Parathyroid adenoma (tissue), 2 donors: ENCODE measurements around the gene COX14.
A peak's percentile ranks its signal among the peaks of the same experiment; 100 is the strongest.

Source experiments
- H2AFZ ChIP-seq: fragments of 300-600 bp; sonication (generic); one replicate; pipeline ENCODE4 v1.7.0; 2017; ENCODE audit warnings: antibody characterized with exemption, mild to moderate bottlenecking
- H3K27ac ChIP-seq: fragments of 300-600 bp; sonication (generic); one replicate; pipeline ENCODE4 v1.7.0; 2017
- H3K27me3 ChIP-seq: fragments of 300-600 bp; sonication (generic); one replicate; pipeline ENCODE4 v1.7.0; 2017; ENCODE audit warnings: low read length; ENCODE audit not compliant: control insufficient read depth, insufficient read depth
- H3K36me3 ChIP-seq: fragments of 300-600 bp; sonication (generic); one replicate; pipeline ENCODE4 v1.7.0; 2017; ENCODE audit warnings: low read length; ENCODE audit not compliant: control insufficient read depth, insufficient read depth
- H3K4me1 ChIP-seq: fragments of 300-600 bp; sonication (generic); one replicate; pipeline ENCODE4 v1.7.0; 2017; ENCODE audit warnings: control low read depth
- H3K4me2 ChIP-seq: fragments of 300-600 bp; sonication (generic); one replicate; pipeline ENCODE4 v1.7.0; 2017; ENCODE audit warnings: low read length
- H3K4me3 ChIP-seq: fragments of 300-600 bp; sonication (generic); one replicate; pipeline ENCODE4 v1.7.0; 2017; ENCODE audit warnings: low read depth, low read length
- H3K79me2 ChIP-seq: fragments of 300-600 bp; sonication (generic); one replicate; pipeline ENCODE4 v1.7.0; 2017; ENCODE audit warnings: control low read depth
- H3K9ac ChIP-seq: fragments of 300-600 bp; sonication (generic); one replicate; pipeline ENCODE4 v1.7.0; 2017; ENCODE audit warnings: mild to moderate bottlenecking
- H3K9me3 ChIP-seq: fragments of 300-600 bp; sonication (generic); one replicate; pipeline ENCODE4 v1.7.0; 2017; ENCODE audit warnings: low read length; ENCODE audit not compliant: control insufficient read depth
- CTCF ChIP-seq: fragments of 300-600 bp; sonication (generic); IDR thresholded peaks from one replicate; pipeline ENCODE4 v1.7.0; 2017; ENCODE audit warnings: antibody characterized with exemption, mild to moderate bottlenecking
- donor health status: primary hyperparathyroidism.

Gene COX14

DNA sequence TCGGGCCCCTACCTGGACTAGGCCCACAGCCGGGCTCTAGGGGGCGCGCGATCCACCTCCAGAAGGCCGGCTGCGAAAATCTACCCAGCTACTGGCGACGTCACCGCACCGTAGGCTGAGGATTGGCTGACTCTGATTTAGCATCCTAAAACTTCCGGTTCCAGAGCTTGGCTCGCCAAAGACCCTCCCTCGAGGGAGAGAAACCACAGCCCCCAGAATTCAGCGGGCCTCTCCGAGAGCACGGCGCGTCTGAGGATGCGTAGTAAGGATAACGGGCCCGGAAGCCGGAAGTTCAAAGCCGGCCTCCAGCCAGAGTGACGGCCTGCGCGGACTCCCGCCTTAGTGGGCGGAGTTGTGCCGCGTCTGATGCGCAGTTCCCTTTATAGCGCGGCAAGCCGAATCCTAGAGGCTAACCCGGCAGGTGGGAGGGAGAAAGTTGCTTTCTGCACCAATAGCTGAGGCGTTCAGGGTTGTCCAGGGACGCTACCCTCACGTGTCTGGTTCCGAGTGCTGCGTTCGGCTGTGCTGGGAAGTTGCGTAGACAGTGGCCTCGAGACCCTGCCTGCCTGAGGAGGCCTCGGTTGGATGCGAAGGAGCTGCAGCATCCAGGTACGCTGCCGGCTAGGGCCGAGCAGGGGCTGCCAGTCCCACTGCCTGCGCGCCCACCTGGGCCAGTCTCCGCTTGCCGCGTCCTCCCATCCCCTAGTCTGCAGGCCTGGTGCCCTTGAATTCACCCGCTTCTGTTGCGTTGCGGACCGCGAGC, at the start of gene COX14:
Gene COX14, plus strand, starts transcription at position 544 of the 763 bp plus-strand sequence. CDS start 7,808 bp downstream, outside the sequence.
- H2AFZ ChIP-seq: peak within 1 kb of the TSS; percentile 85
- H3K9me3 ChIP-seq: no peaks in the 10 kb centered on the region
- peak within 1 kb of the TSS; percentile 99 for H3K27ac ChIP-seq
- peaks cover 31% of the 10 kb centered on the region for H3K79me2 ChIP-seq
- peaks cover 47% of the 10 kb centered on the region for H3K4me1 ChIP-seq
- no peaks in the 10 kb centered on the region for H3K27me3 ChIP-seq
- TF ChIP-seq CTCF: peak; percentile 98
- peak within 1 kb of the TSS; percentile 77 for H3K4me2 ChIP-seq
- peak within 1 kb of the TSS; percentile 83 for H3K9ac ChIP-seq
- no peaks in the 10 kb centered on the region for H3K36me3 ChIP-seq
- H3K4me3 ChIP-seq: peak within 1 kb of the TSS; percentile 95

- TF ChIP-seq CTCF: no peak
- Histone ChIP-seq H3K27ac (no peak overlapping the region), H3K4me2 (no peak overlapping the region), H3K36me3 (no peaks in the 10 kb centered on the region), H3K9me3 (no peaks in the 10 kb centered on the region), H3K9ac (no peak overlapping the region), H3K79me2 (no peaks in the 10 kb centered on the region), H2AFZ (no peak overlapping the region), H3K4me1 (peaks cover 3% of the 10 kb centered on the region), H3K4me3 (no peak overlapping the region), H3K27me3 (no peaks in the 10 kb centered on the region)
Observed at GRCh38 chr12:50062728-50063460, 49.1 kb upstream of the COX14 start.

DNA sequence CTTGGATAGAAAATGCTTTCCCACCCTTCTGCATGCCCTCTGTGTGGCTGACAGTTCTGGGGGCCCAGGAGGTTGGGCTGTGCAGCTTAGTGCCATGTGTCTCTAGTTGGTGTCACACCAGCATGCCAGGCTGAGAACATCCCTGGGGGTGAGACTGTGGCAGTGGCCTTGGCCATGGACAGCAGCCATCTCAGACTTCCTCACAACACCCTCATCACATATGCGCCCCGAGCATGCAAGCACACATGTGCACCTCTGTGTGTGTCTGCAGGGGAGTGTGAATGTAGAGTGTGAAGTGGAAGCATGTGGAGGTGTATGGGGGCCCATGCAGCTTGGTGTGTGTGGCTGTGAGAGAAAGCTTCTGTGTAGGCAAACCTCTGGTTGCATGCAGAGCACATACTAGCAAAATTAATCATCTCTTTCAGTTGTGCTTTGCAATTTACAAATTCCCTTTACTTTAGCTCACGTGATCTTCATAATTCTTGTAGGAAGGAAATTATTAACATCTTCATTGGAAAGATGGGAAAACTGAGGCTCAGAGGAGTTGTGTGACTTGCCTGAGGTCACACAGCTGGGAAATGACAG, 46.2 kb upstream of the COX14 start:
- H3K27ac ChIP-seq: no peak overlapping the region
- H3K4me3 ChIP-seq: no peak overlapping the region
- no peaks in the 10 kb centered on the region for H3K36me3 ChIP-seq

DNA sequence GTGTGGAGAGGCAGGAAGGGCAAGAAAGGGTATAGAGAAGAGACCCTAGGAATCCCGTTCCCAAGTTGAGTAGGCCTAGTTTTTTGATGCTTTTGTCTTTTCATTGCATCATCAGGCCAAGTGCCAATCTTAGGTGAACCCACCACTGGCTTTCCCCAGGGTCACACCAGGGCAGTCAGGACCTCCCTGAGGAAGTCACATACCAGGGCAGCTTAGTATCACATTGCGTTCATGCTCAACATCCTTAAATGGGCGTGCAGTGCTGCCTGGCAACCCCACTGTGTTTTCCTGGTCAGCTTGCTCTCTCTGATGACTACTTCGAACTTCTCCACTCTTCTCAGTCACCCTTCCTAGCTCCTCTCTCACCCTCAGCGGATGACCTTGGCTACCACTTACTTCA, 45.6 kb upstream of the COX14 start:
- H3K4me2 ChIP-seq: no peak overlapping the region
- H3K27ac ChIP-seq: no peak overlapping the region
- no peak overlapping the region for H3K9ac ChIP-seq
- no peaks in the 10 kb centered on the region for H3K9me3 ChIP-seq
- H3K36me3 ChIP-seq: no peaks in the 10 kb centered on the region
- no peaks in the 10 kb centered on the region for H3K4me1 ChIP-seq
- no peak overlapping the region for H3K4me3 ChIP-seq
- no peak for TF ChIP-seq CTCF
- H3K27me3 ChIP-seq: no peaks in the 10 kb centered on the region
- no peak overlapping the region for H2AFZ ChIP-seq
- H3K79me2 ChIP-seq: no peaks in the 10 kb centered on the region

More for the DNA sequence above, 46.2 kb upstream of the COX14 start:
- Histone ChIP-seq H3K4me2 (no peak overlapping the region), H3K9me3 (no peaks in the 10 kb centered on the region), H2AFZ (no peak overlapping the region), H3K4me1 (no peaks in the 10 kb centered on the region), H3K79me2 (no peaks in the 10 kb centered on the region), H3K27me3 (no peaks in the 10 kb centered on the region), H3K9ac (no peak overlapping the region)
- no peak for TF ChIP-seq CTCF
